GM21723 (cell line): ENCODE results near the gene RAB1B.
"Not testable (repeated sequence)": the region's sequence is repeated elsewhere in the genome, so short reads cannot be mapped to it uniquely, and the experiment has no call there.

Source experiments
- ATAC-seq: cut with Tn5 transposase; IDR thresholded peaks from one replicate; pipeline ENCODE4 v1.9.1; 2021; ENCODE audit warnings: mild to moderate bottlenecking, moderate library complexity; ENCODE audit not compliant: unreplicated experiment

The RAB1B gene

GRCh38 chr11:66239511-66239910 is 28.9 kb upstream of the RAB1B start:
- ATAC-seq: no peak

- no peak for ATAC-seq
Measured at GRCh38 chr11:66239998-66240780, 28.2 kb upstream of the RAB1B start.

GRCh38 chr11:66240781-66241136 is 27.7 kb upstream of the RAB1B start:
- no peak for ATAC-seq

GRCh38 chr11:66242095-66242765 is 26.2 kb upstream of the RAB1B start:
- ATAC-seq: no peak

- no peak for ATAC-seq
Measured at GRCh38 chr11:66243782-66244535, 24.5 kb upstream of the RAB1B start.

GRCh38 chr11:66247295-66247694 is 21.1 kb upstream of the RAB1B start:
- ATAC-seq: no peak

- ATAC-seq: no peak
Measured at GRCh38 chr11:66247801-66248200, 20.6 kb upstream of the RAB1B start.

GRCh38 chr11:66248903-66249302 is 19.5 kb upstream of the RAB1B start:
- no peak for ATAC-seq

- ATAC-seq: no peak
Measured at GRCh38 chr11:66251809-66252208, 16.6 kb upstream of the RAB1B start.

- ATAC-seq: not testable (repeated sequence)
Measured at GRCh38 chr11:66253081-66253480, 15.4 kb upstream of the RAB1B start.

GRCh38 chr11:66258473-66258893 is 10.0 kb upstream of the RAB1B start:
- no peak for ATAC-seq

- ATAC-seq: no peak
Measured at GRCh38 chr11:66259225-66259624, 9.2 kb upstream of the RAB1B start.

- ATAC-seq: no peak
Measured at GRCh38 chr11:66259956-66260355, 8.5 kb upstream of the RAB1B start.

- no peak for ATAC-seq
Measured at GRCh38 chr11:66261578-66261977, 6.9 kb upstream of the RAB1B start.

- no peak for ATAC-seq
Measured at GRCh38 chr11:66262191-66262590, 6.2 kb upstream of the RAB1B start.

GRCh38 chr11:66262696-66263095 is 5.7 kb upstream of the RAB1B start:
- ATAC-seq: no peak

- ATAC-seq: no peak
Measured at GRCh38 chr11:66263231-66263630, 5.2 kb upstream of the RAB1B start.

- ATAC-seq: no peak
Measured at GRCh38 chr11:66263785-66264184, 4.7 kb upstream of the RAB1B start.

GRCh38 chr11:66264383-66264782 is 4.1 kb upstream of the RAB1B start:
- ATAC-seq: no peak

GRCh38 chr11:66264914-66265313 is 3.5 kb upstream of the RAB1B start:
- no peak for ATAC-seq

GRCh38 chr11:66265531-66266377 is 2.7 kb upstream of the RAB1B start:
- ATAC-seq: no peak
